Renal cortex interstitium (tissue), 11 donors: Measurements from ENCODE around the gene OTOS. TPM values are rescaled to one million over a fixed set of nuclear protein-coding genes. Genes with fewer than 3 reads are reported as not detected.

Experiments used
- DNase-seq, 11 donors: peaks; one replicate each; pipeline ENCODE4 v3.0.0-alpha.2; 2013; ENCODE audit warnings: low read depth in 9 of 11, low spot score in 4 of 11; ENCODE audit errors: extremely low read depth in 1 of 11
- polyA plus RNA-seq, 3 donors: library from polyadenylated mRNA; unstranded; fragments of 120-200 nt; gene quantifications; one replicate each; pipeline ENCODE4 v1.2.1, GENCODE V29; 2013; ENCODE audit not compliant: insufficient read length in 3 of 3

The OTOS gene
- polyA plus RNA-seq, 3 donors: 0.36 to 0.43 TPM; not detected in 1

DNA sequence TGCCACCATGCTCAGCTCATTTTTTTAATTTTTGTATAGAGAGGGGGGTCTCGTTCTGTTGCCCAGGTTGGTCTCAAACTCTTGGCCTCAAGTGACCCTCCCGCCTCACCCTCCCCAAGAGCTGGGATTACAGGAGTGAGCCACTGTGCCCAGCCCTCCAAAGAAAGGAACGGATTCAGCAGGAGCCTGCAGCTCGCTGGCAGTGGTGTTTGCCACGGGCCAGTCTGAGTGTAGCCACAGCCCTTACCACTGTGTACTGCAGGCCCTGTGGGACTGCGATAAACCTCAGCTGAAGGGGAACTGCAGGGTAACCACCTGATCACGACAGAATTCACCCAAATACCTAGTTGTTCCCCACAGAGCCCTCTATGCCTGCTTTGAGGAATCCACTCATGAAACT is 11.1 kb downstream of the OTOS start:
- DNase-seq: no peak

DNA sequence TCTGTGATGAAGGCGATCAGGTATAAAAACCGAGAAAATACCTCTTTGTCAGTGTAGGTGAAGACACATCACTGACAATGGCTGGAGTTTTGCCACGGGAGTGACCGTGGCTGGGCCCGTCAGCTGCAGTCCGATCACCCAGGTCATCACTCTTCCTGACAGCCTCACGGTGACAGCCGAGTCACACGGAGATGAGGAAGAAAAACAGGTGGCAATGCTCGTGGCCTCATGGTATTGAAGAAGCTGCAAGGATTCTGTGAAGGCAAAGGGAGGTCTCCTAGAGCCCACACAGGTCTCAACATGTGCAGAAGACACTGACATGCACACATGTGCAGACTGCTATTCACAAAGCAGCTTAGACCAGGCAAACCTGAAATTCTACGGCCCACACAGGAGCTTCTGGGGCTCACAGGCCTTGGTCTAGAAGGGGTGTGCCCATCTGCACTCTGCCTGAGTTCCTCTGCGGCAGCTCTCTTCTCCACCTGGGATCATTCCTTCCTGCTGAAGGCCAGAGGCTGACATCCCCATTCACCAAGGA is 11.8 kb downstream of the OTOS start:
- no peak for DNase-seq

DNA sequence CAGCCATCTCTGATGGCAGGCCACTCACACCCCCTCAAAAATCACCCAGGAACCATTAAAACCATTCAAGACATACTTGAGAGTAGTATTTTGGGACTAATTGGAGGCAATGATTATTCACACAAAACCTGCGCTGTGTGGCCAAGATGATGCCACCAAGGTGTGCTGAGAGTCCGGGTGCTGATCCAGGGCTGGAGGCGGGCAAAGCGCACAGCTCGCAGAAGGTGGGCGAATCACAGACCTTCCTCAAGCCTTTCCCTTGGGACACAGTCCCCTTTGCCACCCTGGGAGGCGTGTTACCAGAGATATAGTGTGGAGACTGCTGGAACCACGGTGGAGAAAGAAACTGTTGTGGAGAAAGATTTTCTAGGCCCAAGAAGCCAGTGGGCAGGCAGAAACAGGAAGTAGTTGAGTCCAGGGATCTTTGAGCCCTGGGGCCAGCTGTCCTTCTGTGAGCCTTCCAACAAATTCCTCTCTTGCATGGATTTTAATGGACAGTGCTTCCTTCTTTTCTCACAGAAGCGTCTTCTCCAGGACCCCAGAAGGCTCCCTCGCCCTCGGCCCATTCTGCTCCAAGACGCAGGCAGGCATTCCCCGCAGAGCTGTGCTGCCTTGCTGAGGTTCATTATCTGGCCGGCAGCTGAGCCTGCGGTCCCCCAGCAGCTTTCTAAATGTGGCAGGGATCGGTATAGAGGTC is 12.4 kb downstream of the OTOS start:
- no peak for DNase-seq

DNA sequence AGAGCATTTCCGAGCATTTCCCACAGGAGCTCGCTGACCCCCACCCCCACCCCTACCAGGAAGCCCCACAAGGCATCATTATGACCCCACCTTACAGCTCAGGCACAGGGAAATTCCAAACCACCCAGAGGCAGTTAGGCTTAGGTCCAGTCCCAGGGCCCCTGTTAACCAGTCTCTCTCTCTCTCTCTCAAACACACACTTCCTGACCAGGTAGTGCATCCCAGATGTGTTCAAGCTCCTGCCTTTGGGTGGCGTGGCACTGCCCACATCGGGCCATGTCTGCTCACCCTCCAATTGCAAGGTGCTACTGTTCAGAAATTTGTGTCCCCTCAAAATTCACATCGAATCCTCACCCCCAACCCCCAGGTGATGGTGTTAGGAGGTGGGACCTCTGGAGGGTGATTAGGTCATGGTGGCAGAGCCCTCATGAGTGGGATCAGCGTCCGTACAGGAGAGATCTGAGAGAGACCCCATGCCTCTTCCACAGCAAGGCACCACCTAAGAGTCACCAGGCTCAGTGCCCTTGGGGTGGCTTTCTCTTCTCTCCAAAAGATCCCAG is 13.2 kb downstream of the OTOS start:
- DNase-seq: no peak

DNA sequence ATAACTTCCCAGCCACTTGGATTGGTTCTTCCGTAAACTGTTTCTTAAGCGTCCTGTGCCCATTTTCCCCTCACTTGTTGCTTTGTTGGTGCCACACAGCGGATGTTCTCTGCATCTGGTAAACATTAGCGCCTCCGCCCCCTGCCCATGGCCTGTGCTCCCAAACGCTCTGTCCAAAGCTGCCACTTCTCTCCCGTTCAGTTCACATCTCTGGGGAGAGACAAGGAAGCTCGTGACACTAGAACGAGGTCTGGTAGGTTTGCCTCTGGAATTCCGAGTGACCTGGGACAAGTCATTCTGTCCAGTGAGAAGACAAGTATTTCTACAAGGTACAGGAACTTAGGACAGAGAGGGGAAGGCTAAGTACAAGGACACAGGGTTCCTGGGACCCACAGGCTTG is 13.7 kb downstream of the OTOS start:
- DNase-seq: no peak

DNA sequence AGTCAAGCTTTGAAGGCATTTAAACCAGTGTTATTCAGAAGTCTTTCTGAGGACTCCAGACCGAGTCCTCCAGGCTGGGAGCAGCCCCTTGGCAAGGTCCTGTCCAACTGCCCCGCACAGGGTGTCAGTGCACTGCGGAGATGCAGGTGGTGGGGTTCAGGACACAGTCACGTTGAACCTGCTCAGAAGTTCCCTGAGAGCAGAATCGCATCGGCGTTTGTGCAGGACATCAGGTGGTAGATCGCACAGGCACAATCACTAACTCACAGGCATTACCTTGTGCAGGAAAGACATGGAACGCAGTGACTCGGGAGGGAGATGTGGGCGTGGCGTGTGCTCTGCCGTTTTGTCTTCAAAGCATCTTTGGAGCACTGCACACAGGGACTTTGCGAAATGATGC is 14.7 kb downstream of the OTOS start:
- DNase-seq: no peak

DNA sequence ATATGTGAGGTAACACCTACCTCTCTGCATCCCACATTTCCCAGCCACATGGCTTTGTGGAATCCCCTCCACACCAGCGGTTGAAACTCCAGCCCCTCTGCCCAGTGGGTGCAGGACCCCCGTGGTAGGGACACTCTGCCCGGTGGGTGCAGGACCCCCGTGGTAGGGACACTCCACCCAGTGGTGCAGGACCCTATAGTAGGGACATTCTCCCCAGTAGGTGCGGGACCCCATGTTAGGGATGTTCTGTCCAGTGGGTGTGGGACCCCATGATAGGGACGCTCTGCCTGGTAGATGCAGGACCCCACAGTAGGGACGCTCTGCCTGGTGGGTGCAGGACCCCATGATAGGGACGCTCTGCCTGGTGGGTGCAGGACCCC is 15.8 kb downstream of the OTOS start:
- DNase-seq: no peak

DNA sequence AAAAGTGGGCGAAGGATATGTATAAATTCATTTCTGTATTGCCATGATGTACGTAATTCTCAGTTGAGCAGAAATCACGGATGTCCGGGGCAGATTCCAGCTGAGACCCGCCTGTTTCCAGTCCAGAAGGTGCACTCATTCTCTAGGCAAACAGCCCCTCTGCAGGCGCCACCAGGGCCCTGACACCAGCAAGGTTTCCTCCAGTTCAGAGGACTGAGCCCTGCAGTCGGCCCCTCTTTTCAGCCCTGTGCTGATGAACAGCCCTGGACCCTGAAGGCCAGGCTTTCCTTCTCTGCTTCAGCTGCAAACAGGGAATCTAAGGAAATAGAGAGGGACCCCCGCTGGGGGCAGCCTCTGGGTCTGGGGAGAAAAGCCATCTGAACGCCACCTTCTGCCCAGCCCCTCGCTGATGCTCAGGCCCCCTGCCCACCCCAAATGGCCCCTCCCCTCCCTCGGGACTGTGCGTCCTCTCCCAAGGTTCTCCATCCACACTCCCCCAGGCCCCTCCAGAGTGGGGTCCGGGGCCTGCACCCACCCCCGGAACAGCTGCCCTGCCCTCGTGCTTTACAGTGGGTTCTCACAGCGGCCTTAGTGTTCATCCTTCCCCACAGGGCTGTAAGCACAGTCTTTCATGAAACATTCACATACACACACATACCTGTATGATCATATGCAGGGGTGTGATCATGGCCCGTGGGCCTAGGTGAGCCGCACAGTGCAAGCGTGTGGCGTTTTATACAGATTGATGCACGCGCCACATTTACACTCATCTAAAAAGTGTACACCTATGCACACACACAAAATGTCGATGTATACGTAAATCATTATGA is 16.4 kb downstream of the OTOS start:
- no peak for DNase-seq

DNA sequence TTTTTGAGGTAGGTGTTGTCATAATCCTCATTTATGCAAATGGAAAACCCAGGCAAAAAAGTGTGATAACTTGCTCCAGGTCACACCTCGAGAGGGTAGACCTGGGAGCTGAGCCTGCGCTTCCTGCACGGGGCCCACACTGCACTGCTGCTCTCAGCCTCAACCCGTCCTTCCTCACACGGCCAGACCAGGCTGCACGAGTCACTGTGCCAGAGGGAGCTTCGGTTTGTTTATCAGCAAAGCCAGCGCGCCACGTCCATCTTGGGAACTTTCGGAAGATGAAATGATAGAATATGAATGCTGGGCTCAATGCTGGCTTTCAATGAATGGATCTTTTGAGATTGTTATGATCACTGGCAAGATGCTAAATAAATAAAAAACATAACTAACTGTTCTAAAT is 18.8 kb downstream of the OTOS start:
- DNase-seq: no peak

DNA sequence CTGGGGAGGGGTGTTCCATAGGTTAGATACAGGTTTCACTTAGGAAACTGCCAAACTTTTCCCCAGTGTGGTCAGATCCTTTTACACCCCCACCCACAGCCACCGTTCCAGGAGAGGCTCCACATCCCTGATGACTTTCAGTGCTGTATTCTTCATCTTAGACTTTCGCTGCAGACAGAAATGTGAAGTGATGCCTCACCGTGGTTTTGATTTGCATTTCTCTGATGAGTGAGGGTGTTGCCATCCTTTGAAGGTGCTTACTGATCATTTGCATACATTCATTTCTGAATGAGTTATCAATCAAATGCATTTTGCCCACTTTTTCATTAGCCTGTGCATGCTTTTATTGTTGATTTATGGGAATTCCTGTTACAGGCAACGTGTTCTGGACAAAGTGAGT is 19.3 kb downstream of the OTOS start:
- DNase-seq: no peak

DNA sequence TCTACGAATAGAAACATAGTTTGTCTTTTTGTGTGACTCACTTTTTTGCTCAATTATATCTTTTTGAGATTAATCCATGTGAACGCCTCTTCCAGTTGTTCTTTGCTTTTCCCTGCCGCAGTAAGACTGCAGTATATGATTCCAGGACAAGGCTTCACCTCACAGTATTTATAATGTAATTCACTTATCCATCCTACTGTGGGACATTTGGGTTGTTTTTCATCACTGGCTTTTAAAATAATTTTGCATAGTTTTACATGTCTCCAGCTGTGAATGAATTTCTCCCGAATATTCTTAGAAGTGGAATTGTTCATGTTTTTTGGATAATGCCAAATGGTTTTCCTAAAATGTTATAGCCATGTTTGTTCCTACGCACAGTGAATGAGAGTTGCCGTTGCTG is 26.2 kb downstream of the OTOS start:
- no peak for DNase-seq

DNA sequence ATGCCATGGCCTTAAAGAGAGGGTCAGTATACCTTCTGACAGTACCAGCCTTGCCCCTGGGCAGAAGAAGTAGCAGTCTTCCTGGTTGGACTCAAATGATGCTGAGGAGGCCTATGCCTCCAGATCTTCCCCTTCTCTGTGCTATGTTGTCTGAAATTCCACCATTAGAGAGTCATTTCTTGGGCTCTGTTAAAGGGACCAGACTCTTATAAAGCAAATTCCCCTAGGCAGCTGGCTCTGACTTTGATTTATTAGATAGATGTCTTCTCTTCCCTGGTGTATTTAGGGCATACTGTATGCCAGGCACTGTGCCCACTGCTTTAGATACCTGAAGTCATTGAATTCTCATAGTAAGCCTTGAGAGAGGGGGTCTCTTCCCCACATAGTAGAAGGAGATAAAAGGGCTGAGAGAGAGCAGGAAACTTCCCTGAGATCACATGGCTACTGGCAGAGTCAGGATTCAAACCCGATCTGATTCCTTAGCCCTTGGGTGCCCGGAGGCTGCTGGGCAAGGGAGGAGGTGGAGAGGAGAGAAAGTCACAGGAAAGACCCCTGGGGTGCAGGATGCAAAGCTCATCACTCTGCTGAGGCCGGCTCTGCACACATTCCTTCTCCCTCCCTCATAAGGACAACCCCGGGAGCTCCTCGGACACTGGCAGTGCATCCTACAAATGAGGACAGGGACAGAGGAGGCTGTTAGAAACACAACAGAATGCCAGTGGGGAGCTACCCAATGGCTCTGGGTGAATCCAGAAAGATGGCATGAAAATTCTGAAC is 27.4 kb downstream of the OTOS start:
- no peak for DNase-seq

DNA sequence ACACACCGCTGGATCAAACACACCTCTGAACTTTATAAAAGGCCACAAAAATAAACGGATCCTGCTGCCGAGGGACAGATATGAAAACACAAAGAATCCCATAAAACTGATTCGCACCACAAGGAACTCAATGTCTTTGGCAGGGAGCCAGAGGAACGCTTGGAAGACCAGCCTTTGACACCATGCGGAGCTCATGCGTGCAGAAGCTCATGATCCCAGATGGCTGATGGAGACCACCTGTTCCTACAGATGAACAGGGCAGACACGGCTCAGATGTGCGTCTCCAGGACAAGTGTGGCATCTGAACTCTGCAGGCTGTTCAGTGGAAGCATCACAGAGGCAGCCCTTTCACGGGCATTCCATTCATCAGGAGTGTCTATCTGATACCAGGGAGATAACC is 29.2 kb downstream of the OTOS start:
- peak; percentile 41 to 90 (median 74) for DNase-seq

DNA sequence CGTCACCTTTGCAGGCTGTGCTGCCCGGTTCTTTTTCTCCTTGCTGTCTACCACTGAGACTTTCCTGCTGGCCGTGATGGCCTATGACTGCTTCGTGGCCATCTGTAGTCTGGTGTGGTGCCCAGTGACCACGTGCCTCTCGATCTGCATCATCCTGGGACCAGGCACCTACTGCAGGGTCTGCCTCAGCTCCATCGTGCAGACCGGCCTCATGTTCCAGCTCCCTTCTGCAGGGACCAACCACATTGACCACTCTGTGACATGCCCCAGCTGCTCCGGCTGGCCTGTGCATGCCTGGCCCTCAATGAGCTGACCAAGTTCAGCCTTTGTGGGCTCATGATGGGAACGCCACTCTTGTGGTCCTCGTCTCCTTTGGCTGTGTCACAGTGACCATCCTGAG is 31.1 kb downstream of the OTOS start:
- no peak for DNase-seq

DNA sequence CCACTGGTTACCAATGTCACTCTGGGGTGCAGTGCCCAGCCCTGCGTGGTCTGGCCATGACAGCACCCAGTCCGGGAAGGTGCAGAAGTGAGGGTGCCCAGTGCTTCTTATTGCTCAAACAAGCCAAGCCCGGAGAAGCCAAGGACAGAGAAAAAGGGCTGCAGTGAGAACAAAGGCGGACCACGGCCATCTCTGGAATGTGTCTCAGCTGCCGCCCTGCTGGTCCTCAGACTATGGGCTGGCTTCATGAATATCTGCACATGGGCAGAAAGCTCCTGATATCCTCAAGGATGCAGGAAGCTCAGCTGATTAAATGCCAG is 33.0 kb downstream of the OTOS start:
- no peak for DNase-seq

DNA sequence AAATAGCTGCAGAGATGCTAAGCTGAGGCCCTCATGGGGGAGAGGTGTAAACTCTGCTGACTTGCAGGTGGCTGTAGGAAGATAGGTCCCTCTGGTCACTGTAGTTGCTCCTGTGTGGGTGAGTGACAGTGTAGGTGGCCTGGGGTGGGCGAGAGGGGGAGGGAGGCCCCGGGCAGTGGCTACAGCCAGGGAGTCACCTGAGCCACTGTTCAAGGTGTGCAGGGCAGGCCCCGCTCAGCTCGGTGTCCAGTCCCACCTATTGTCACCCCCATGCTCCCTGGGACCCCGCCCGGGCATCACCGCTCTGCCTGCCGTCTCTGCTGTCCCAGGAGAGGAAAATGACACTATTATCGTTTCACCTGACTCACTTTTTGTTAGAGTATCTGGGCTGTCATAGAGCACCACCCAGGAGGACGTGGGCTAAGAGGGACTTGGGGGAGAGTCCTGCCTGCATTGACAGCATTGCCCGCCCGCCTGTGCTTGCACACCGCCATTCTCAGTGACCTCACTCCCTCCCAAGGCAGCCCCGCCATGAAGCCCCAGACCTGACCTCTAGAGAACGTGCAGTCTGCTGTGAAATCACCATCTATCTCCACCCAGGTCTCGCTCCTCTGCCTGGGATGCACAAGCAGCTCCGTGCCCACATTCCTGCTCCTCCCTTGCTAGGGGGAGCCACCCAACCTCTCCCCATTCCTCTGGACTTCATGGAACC is 33.5 kb downstream of the OTOS start:
- no peak for DNase-seq

DNA sequence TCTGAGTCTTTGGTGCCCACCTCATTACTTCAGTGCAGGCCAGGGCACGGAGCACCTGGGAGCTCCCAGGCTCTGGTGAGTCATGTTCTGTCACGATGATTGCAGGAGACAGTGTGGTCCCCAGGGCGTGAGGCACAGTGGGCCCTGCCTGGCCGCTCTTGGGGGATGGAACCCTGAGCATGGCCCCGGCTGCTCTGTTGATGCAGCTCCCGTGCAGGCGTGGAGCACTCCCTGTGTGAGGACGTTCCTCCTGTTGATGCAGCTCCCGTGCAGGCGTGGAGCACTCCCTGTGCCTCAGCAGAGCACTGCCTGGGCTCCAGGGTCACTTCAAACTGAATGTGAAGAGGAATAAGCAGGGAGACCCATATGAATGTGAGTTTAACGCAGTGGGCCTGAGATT is 34.5 kb downstream of the OTOS start:
- no peak for DNase-seq

DNA sequence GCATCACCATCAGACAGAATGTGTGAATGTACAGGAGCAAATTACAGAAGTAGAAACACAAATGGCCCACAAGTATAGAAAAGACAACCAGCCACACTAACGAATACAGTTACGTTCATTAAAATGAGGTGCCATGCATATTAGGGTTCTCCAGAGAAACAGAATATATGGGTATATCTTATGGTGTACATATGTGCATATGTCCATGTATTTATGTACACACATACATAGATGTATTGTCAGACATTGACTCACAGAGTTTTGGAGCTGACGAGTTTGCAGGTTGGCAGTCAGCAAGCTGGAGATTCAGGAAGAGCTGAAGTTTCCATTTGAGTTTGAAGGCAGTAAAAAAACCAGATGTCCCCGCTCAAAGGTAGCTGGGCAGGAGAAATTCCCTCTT is 37.3 kb downstream of the OTOS start:
- no peak for DNase-seq

DNA sequence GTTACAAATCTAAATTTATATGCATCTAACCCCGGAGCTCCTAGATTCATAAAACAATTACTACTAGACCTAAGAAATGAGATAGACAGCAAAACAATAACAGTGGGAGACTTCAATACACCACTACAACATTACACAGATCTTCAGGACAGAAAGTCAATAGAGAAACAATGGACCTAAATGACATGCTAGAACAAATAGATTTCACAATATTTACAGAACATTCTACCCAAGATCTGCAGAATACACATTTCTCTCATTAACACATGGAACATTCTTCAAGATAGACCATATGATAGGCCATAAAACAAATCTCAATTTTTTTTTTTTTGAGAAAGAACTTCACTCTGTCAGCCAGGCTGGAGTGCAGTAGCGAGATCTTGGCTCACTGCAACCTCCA is 42.1 kb downstream of the OTOS start:
- DNase-seq: no peak
